ENCODE measurements around the gene ODC1.

Gene ODC1

GRCh38 chr2:10402062-10402585 lies 46.0 kb downstream of the ODC1 start:
- DNase-seq (ENCODE audit: low read depth in 1 of 2, low spot score in 1 of 2): no peak

DNA sequence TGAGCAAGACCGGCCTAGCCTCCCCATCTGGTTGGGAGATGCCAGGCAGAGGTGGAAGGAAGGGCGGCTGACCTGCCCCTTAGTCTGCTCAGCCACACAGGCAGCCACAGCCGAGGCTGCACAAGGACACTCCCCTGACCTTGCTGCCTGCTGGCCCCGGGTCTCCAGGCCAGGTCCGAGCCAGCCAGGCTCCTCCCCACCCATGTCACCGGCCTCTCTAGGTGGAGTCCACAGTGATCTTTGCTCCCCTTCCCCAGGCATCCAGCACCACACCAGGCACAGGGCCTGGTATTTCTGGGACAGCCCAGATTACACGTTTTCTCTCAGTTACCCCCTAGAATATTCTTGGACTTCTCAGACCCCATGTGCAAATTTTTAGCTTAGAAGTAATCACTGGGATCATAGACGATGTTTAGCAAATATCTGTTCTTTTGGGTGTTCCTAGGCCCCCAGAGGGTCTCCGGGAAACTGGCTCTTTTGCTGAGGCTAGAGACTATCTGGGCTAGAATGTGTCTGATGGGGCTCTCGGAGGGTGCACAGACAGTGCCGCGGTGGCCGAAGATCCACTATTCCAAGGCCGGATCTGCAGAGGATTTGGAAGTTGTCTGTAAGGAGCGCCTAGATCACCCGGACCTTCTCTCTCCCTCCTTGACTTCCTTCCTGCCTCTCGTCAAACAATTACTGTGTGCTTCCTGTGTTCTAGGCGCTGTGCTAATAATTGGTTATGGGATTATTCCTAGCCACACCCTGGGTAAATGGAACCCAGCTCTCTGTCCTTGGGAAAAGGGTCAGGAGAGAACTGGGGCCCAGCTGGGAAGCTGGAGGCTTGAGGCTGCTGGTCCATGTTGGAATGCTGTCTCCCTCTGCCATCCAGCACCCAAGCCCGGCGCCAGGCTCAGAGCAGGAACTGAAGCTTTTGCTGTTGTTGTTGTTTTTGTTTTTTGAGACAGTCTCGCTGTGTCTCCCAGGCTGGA lies 46.9 kb downstream of the ODC1 start:
- no peak for DNase-seq (ENCODE audit: low read depth in 1 of 2, low spot score in 1 of 2)

- DNase-seq (ENCODE audit: low read depth in 1 of 2, low spot score in 1 of 2): no peak
Measured at GRCh38 chr2:10400568-10400977, 47.6 kb downstream of the ODC1 start.

DNA sequence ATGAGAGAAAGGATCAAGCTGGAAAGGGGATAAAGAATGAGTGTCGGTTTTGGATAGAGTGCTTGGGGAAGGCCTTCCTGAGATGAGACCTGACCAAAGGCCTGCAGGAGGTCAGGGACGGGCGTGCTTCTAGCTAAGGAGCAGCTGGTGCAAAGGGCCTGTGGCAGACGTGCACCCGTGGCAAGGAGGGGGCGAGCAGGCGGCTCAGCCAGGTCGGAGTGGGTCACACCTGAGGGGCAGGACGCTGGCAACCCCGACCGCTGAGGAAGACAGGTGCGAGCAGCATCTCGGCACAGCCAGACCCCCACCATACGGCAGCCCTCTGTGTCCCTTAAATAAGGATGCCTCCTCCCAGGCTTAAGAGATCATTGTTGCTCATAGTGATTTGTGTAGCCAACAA lies 48.1 kb downstream of the ODC1 start:
- DNase-seq (ENCODE audit: low read depth in 1 of 2, low spot score in 1 of 2): no peak

DNA sequence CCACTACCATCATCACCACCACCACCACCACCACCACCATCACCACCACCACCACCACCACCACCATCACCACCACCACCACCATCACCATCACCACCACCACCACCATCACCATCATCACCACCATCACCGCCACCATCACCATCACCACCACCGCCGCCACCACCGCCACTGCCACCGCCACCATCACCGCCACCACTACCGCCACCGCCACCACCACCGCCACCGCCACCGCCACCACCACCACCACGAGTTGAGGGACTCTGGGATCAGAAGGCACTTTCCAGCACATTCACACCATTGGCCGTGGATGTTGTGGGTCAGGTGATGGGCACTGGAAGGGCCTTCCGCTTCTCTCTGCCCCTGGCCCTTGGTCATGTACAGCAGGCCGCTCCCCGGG lies 48.8 kb downstream of the ODC1 start:
- no peak for DNase-seq (ENCODE audit: low read depth in 1 of 2, low spot score in 1 of 2)

DNA sequence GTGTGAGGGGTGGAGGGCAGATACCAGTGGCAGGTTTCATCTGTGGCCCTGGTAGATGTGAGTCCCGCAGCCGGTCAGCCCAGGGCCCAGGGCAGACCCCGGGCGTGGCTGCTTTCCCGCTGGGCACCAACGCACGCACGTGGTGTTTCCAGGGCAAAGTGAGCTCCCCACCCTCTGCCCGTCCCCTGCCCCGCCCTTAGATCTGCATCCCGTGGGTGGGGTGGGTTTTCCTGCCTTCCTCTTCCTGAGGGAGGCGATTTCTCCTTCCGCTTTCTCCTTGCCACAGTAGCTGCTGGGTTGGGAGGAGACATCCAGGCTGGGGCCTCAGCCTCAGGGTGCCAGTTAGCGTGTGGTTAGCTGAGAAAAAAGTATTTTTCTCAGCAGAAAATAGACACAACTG lies 49.6 kb downstream of the ODC1 start:
- no peak for DNase-seq (ENCODE audit: low read depth in 1 of 2, low spot score in 1 of 2)

GRCh38 chr2:10397878-10398277 lies 50.2 kb downstream of the ODC1 start:
- DNase-seq (ENCODE audit: low read depth in 1 of 2, low spot score in 1 of 2): no peak

DNA sequence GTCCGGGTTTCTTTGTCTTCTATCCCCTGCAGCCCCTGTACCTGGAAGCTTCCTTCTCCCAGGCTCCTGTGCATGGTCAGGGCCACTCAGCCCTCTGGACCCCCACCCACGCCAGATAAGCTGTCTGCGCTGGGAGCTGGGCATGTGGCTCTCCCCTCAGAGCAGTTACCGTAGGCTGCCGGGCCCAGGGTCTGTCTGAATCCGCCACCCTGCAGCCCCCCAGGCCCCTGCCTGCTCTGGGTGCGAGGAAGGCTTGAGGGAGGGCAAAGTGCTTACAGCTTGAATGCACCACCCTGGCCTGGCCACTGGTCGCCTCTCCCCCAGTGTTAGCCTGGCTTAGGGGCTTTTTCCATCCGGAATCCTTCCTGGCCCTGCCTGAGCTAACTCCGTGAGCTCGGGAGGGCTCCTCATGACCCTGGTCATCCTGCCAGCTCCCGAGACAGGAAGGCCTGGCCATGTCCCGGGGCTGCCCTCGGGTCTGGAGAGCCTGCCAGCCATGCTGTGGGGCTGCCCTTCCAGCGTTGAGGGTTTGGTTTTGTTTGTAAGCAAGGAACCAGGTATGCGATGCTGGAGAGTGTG lies 50.7 kb downstream of the ODC1 start:
- DNase-seq (ENCODE audit: low read depth in 1 of 2, low spot score in 1 of 2): no peak

- DNase-seq (ENCODE audit: low read depth in 1 of 2, low spot score in 1 of 2): no peak
Measured at GRCh38 chr2:10396464-10396863, 51.7 kb downstream of the ODC1 start.

DNA sequence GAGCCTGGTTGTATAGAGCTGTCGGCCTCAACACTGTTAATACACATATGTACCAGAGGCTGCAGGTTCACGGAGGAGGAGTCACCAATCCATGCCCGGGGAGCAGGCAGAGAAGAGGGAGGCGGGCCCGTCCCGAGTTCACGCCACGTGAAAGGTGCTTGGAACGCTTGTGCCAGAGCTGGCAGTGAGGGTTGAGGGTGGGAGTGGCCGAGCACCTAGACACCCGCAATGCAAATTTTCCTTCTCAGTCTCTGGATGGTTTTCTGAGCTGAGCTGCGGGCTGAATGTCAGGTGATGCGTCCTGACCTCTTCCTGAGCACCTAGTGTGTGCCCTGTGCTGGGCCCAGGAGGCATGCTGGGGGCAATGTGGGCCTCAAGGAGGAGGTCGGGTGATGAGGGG lies 52.2 kb downstream of the ODC1 start:
- DNase-seq (ENCODE audit: low read depth in 1 of 2, low spot score in 1 of 2): no peak

DNA sequence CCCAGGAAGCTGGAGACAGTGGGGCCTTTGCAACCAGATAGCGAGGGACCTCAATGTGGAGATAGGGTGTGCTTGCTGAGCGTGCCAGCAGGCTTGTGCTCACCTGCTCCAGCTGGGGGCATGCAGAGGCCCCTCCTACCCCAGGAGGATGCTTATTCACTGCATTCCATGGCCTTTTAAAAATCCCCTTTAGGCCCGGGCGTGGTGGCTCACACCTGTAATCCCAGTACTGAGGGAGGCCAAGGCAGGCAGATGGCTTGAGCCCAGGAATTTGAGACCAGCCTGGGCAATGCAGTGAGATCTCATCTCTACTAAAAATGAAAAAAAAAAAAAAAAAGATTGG lies 54.5 kb downstream of the ODC1 start:
- no peak for DNase-seq (ENCODE audit: low read depth in 1 of 2, low spot score in 1 of 2)

DNA sequence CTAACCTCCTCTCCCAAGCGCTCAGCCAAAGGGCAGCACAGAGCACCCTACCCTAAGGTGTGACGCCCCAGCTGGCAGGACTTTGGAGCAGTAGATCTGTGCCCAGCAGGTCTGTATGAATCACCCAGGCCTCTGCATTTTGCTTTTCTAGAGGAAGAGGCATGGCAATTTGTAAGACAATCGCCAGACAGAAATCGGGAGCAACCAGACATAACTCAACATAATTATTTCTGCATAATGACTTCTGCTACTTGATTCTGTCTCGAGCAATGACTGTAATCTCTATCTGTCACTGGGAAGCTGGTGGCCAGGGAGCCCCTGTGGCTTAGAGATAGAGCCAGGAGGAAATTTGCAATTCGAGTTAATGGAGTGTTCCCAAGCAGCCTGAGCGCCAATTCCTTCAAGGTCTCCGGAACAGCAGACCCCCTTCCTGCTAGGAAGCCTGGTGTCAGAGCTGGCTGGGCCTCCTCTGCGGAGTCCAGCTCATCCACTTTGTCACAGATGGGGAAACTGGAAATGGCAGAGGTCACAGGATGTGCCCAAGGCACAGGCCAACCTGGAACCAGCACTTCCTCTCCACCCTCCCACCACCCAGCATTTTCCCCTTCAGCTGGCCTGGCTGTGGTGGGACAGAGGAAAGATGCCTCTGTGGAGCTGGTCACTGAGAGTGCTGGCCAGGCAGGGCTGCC lies 55.0 kb downstream of the ODC1 start:
- DNase-seq (ENCODE audit: low read depth in 1 of 2, low spot score in 1 of 2): no peak

- DNase-seq (ENCODE audit: low read depth in 1 of 2, low spot score in 1 of 2): no peak
Measured at GRCh38 chr2:10392548-10392947, 55.6 kb downstream of the ODC1 start.

DNA sequence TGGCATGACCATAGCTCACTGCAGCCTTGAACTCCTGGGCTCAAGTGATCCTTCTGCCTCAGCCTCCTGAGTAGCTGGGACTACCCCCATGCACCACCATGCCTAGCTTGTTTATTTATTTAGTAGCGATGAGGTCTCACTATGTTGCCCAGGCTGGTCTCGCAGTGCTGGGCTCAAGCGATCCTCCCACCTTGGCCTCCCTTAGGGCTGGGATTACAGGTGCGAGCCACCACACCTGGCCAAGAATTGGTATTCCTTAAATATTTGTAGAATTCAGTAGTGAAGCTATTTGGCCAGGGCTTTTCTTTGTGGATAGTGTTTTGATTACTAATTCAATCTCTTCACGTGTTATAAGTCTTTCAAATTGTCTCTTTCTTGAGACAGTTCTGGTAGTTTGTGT lies 56.0 kb downstream of the ODC1 start:
- no peak for DNase-seq (ENCODE audit: low read depth in 1 of 2, low spot score in 1 of 2)

- DNase-seq (ENCODE audit: low read depth in 1 of 2, low spot score in 1 of 2): no peak
Measured at GRCh38 chr2:10390369-10390801, 57.7 kb downstream of the ODC1 start.
